GM19455 (cell line): ENCODE measurements around the gene ADD3.

ENCODE experiments used
- ATAC-seq: cut with Tn5 transposase; IDR thresholded peaks from one replicate; pipeline ENCODE4 v1.9.1; 2021; ENCODE audit not compliant: unreplicated experiment

Gene ADD3

GRCh38 chr10:110007701-110008517 is at the start of gene ADD3:
Gene ADD3 (plus strand): TSS chr10:110007984. CDS start chr10:110100654, 92,670 bp downstream.
- peak; percentile 67 for ATAC-seq

- ATAC-seq: no peak
These were observed 49.7 kb upstream of the ADD3 start for GRCh38 chr10:109958059-109958458.

- ATAC-seq: no peak
These were observed 48.3 kb upstream of the ADD3 start for GRCh38 chr10:109959259-109960145.

GRCh38 chr10:109960682-109961081 is 47.1 kb upstream of the ADD3 start:
- ATAC-seq: no peak

GRCh38 chr10:109961174-109962001 is 46.4 kb upstream of the ADD3 start:
- no peak for ATAC-seq

GRCh38 chr10:109962247-109962646 is 45.5 kb upstream of the ADD3 start:
- no peak for ATAC-seq

- no peak for ATAC-seq
These were observed 44.3 kb upstream of the ADD3 start for GRCh38 chr10:109963439-109963838.

- no peak for ATAC-seq
These were observed 43.5 kb upstream of the ADD3 start for GRCh38 chr10:109964318-109964717.

GRCh38 chr10:109966961-109967738 is 40.6 kb upstream of the ADD3 start:
- no peak for ATAC-seq

- ATAC-seq: no peak
These were observed 40.1 kb upstream of the ADD3 start for GRCh38 chr10:109967739-109968088.

GRCh38 chr10:109968953-109969759 is 38.6 kb upstream of the ADD3 start:
- no peak for ATAC-seq

GRCh38 chr10:109969760-109970346 is 37.9 kb upstream of the ADD3 start:
- no peak for ATAC-seq

GRCh38 chr10:109971634-109972033 is 36.1 kb upstream of the ADD3 start:
- ATAC-seq: no peak

GRCh38 chr10:109972372-109973001 is 35.3 kb upstream of the ADD3 start:
- ATAC-seq: no peak

GRCh38 chr10:109973326-109973829 is 34.4 kb upstream of the ADD3 start:
- ATAC-seq: no peak

- no peak for ATAC-seq
These were observed 33.1 kb upstream of the ADD3 start for GRCh38 chr10:109974504-109975191.

GRCh38 chr10:109975244-109976190 is 32.3 kb upstream of the ADD3 start:
- no peak for ATAC-seq
